H1 (cell line): ENCODE measurements around the gene MEIS2.

Experiments
- ATF2 ChIP-seq: IDR thresholded peaks from 2 replicates; pipeline ENCODE4 v1.6.1; 2012; ENCODE audit warnings: low read length, inconsistent platforms
- CBX8 ChIP-seq: fragments of 300-800, 300-1000 bp; sonication (generic); IDR thresholded peaks from 2 replicates; pipeline ENCODE4 v1.7.1; 2016; ENCODE audit warnings: low read depth, low read length, borderline replicate concordance
- CTCF ChIP-seq, 3 experiments: IDR thresholded peaks; 1 replicate in 2 of 3; 2 replicates in 1 of 3; pipeline versions ENCODE4 v1.5.1 to v1.6.1; 2011; ENCODE audit warnings: low read length in 3 of 3, mild to moderate bottlenecking in 3 of 3, inconsistent platforms in 2 of 3, low read depth in 1 of 3, moderate library complexity in 1 of 3; ENCODE audit not compliant: insufficient read depth in 1 of 3; ENCODE audit errors: control extremely low read depth in 1 of 3
- EZH2 ChIP-seq: fragments of 200-600 bp; sonication (generic); IDR thresholded peaks from 2 replicates; pipeline ENCODE4 v1.7.1; 2012; ENCODE audit warnings: low read depth, mild to moderate bottlenecking, moderate library complexity, low read length, inconsistent platforms; ENCODE audit not compliant: severe bottlenecking
- GABPA ChIP-seq: IDR thresholded peaks from 2 replicates; pipeline ENCODE4 v1.6.1; 2011; ENCODE audit warnings: mild to moderate bottlenecking, low read length, moderate library complexity, borderline replicate concordance; ENCODE audit not compliant: insufficient read depth
- POLR2A ChIP-seq, 2 experiments: IDR thresholded peaks; 1 replicate in 1 of 2; 2 replicates in 1 of 2; pipeline ENCODE4 v1.6.1; 2011; ENCODE audit warnings: low read depth in 2 of 2, low read length in 2 of 2, mild to moderate bottlenecking in 2 of 2; ENCODE audit errors: control extremely low read depth in 1 of 2
- RAD21 ChIP-seq, 2 experiments: IDR thresholded peaks in 1 of 2; conservative IDR thresholded peaks in 1 of 2; 2 replicates each; pipeline ENCODE4 v1.6.1; 2011; ENCODE audit warnings: low read depth in 2 of 2, low read length in 2 of 2, improper control_type of control experiment in 1 of 2, inconsistent platforms in 1 of 2, mild to moderate bottlenecking in 1 of 2, moderate library complexity in 1 of 2

- TF ChIP-seq CTCF (IDR thresholded peaks at IDR 0.05; ENCODE audit: control extremely low read depth in 1 of 3, insufficient read depth in 1 of 3, low read depth in 1 of 3, low read length in 3 of 3), result no peak
- TF ChIP-seq EZH2, result no peak
- no peak for TF ChIP-seq GABPA
- TF ChIP-seq ATF2, result no peak
- TF ChIP-seq POLR2A (IDR thresholded peaks at IDR 0.05; ENCODE audit: control extremely low read depth in 1 of 2, low read depth in 2 of 2, low read length in 2 of 2), result no peak
- no peak for TF ChIP-seq CBX8
- TF ChIP-seq RAD21 (IDR thresholded peaks at IDR 0.05 in 1 of 2, conservative IDR thresholded peaks at IDR 0.05 in 1 of 2; ENCODE audit: low read depth in 2 of 2, low read length in 2 of 2), result no peak
Observed at GRCh38 chr15:37131621-37132020, 31.3 kb upstream of the MEIS2 start.
